Left ventricle myocardium inferior (tissue), 1 donor: Measurements from ENCODE around the gene SARM1. TPM values are rescaled to one million over a fixed set of nuclear protein-coding genes. Genes with fewer than 3 reads are reported as not detected.
A peak's percentile ranks its signal among the peaks of the same experiment; 100 is the strongest.

ENCODE experiments used
- DNase-seq: peaks from one replicate; pipeline ENCODE4 v3.0.0-alpha.2; 2020
- H3K27ac ChIP-seq: fragments of 200-600 bp; replicated peaks from 2 replicates; pipeline ENCODE4 v1.8.0; 2021
- H3K27me3 ChIP-seq: fragments of 200-600 bp; 2 replicates; pipeline ENCODE4 v1.8.0; 2021; ENCODE audit warnings: low read depth
- H3K36me3 ChIP-seq: fragments of 200-600 bp; 2 replicates; pipeline ENCODE4 v1.8.0; 2021
- H3K4me1 ChIP-seq: fragments of 200-600 bp; 2 replicates; pipeline ENCODE4 v1.8.0; 2021
- H3K4me3 ChIP-seq: fragments of 200-600 bp; 2 replicates; pipeline ENCODE4 v1.8.0; 2021; ENCODE audit warnings: mild to moderate bottlenecking, moderate library complexity
- H3K9me3 ChIP-seq: fragments of 200-600 bp; replicated peaks from 2 replicates; pipeline ENCODE4 v1.8.0; 2021
- CTCF ChIP-seq: fragments of 200-600 bp; IDR thresholded peaks from 2 replicates; pipeline ENCODE4 v1.8.0; 2021; ENCODE audit warnings: antibody characterized with exemption, mild to moderate bottlenecking, borderline replicate concordance
- intact Hi-C: fragments of 100-400 bp; cut with micrococcal nuclease; formaldehyde crosslinking; loops from one replicate; pipeline ENCODE4 v1.11.0; 2022
- total RNA-seq: library from RNA; stranded (reverse); fragmentation: NEBNext Ultra II Directional; extraction: Animal tissue kit (Norgen Biotek cat#: 25700); gene quantifications from one replicate; pipeline ENCODE4 v1.2.1, GENCODE V29; 2021
- donor health status: DM: no; HTN: yes; CAD: no; lungs with severe emphysema.

The SARM1 gene
- total RNA-seq, 1 donor from 2014 or later = 5.1 TPM

DNA sequence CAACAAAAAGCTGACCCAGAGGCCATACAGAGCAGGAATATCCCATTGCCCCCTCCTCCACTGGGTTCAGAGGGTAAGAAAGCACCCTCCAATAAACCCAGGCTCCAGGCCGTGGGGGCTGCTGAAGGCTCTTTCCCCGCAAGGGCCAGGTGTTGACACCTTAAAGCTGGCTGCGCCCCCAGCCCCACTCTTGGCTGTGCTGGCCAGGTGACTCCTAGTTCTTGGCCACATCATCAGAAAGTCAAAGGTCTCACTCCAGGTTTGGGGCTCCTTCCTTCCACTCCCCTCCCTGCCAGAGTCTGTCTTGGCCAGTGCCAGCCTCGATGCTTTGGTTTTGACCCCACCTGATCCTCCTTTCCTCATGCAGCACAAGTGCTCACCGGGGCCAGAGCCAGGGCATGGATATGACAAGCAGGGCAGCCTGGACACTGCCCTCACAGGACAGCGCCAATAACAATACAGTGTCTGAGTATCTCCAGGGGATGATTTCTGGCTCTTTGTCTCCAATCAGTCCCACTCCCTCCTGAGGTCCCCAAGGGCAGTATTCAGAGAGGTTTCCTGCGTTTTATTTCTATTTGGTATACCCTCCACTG, 26.3 kb downstream of the SARM1 start:
- no peak for DNase-seq
- intact Hi-C loops = no loop called here
- Histone ChIP-seq H3K27ac (peak overlapping the region; percentile 27), H3K27me3 (no peaks in the 10 kb centered on the region), H3K9me3 (no peaks in the 10 kb centered on the region), H3K36me3 (peaks cover 49% of the 10 kb centered on the region), H3K4me3 (no peak overlapping the region), H3K4me1 (peaks cover 14% of the 10 kb centered on the region)
- no peak for TF ChIP-seq CTCF

- peaks cover 42% of the 10 kb centered on the region for H3K36me3 ChIP-seq
- peaks cover 14% of the 10 kb centered on the region for H3K4me1 ChIP-seq
- no peaks in the 10 kb centered on the region for H3K27me3 ChIP-seq
- TF ChIP-seq CTCF = no peak
- DNase-seq = no peak
- H3K27ac ChIP-seq = peak overlapping the region; percentile 27
- no peak overlapping the region for H3K4me3 ChIP-seq
- intact Hi-C loops = no loop called here
- H3K9me3 ChIP-seq = no peaks in the 10 kb centered on the region
These were observed 26.9 kb downstream of the SARM1 start for GRCh38 chr17:28398280-28398981.

DNA sequence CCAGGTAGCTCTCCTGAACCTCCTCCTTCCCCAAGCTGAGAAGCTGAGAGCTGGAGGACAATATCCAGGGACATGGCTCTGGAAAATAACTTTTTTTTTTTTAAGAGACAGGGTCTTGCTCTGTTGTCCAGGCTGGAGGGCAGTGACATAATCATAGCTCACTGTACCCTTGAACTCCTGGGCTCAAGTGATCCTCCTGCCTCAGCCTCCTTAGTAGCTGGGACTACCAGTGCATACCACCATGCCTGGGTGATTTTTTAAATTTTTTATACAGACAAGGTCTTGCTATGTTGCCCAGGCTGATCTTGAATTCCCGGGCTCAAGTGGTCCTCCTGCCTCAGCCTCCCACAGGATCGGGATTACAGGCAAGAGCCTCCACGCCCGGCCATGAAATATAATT, 28.3 kb downstream of the SARM1 start:
- no peak for TF ChIP-seq CTCF
- DNase-seq = no peak
- Histone ChIP-seq H3K9me3 (no peaks in the 10 kb centered on the region), H3K27me3 (peaks cover 6% of the 10 kb centered on the region), H3K36me3 (peaks cover 30% of the 10 kb centered on the region), H3K27ac (no peak overlapping the region), H3K4me1 (peaks cover 18% of the 10 kb centered on the region), H3K4me3 (no peak overlapping the region)
- intact Hi-C loops = no loop called here

DNA sequence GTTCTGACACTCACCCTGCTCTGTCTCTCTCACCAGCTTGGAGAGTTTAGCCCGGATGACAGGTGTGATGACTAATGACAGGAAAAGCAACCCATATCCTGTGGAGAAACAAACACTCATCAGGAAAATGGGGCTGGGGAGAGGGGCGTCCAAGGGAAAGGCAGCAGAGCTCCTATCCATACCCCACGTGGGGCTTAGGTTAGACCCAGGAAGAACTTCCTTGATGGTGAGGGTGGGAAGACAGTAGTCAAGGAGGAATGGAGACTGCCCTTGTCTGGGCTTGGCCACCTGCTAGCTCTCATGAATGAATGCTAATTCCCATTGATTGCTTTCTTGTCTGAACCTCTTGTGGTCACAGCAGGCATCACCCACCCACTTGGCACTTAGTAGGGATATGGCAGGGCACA, 30.7 kb downstream of the SARM1 start:
- TF ChIP-seq CTCF = no peak
- intact Hi-C loops = no loop called here
- peaks cover 19% of the 10 kb centered on the region for H3K27me3 ChIP-seq
- H3K4me3 ChIP-seq = no peak overlapping the region
- H3K27ac ChIP-seq = no peak overlapping the region
- H3K4me1 ChIP-seq = peaks cover 38% of the 10 kb centered on the region
- no peak for DNase-seq
- H3K9me3 ChIP-seq = no peaks in the 10 kb centered on the region
- H3K36me3 ChIP-seq = peaks cover 17% of the 10 kb centered on the region

GRCh38 chr17:28402844-28403243, 31.4 kb downstream of the SARM1 start:
- Histone ChIP-seq H3K27me3 (peaks cover 19% of the 10 kb centered on the region), H3K27ac (no peak overlapping the region), H3K9me3 (no peaks in the 10 kb centered on the region), H3K36me3 (peaks cover 17% of the 10 kb centered on the region), H3K4me1 (peaks cover 37% of the 10 kb centered on the region), H3K4me3 (no peak overlapping the region)
- DNase-seq = no peak
- TF ChIP-seq CTCF = no peak
- intact Hi-C loops = no loop called here
